K562 (cell line): ENCODE results near the gene TOR1A. TPM values are rescaled to one million over a fixed set of nuclear protein-coding genes. Genes with fewer than 3 reads are reported as not detected.

Source experiments
- EWSR1 ChIP-seq: fragments of 450-650 bp; IDR thresholded peaks from 2 replicates; pipeline ENCODE4 v1.6.1; 2018; ENCODE audit warnings: borderline replicate concordance, mild to moderate bottlenecking, low read depth, moderate library complexity; ENCODE audit not compliant: partially characterized antibody
- FOXJ3 ChIP-seq: sonication (generic); formaldehyde crosslinking; IDR thresholded peaks from 2 replicates; pipeline ENCODE4 v1.4.0; 2020; ENCODE audit warnings: mild to moderate bottlenecking, missing genetic modification reagents
- HSF4 ChIP-seq: fragments of 250-450 bp; sonication (Bioruptor Pico); IDR thresholded peaks from 2 replicates; pipeline ENCODE4 v2.1.2; 2022; ENCODE audit warnings: mild to moderate bottlenecking, moderate library complexity, borderline replicate concordance
- IRF1 ChIP-seq: sonication (generic); formaldehyde crosslinking; IDR thresholded peaks from 2 replicates; pipeline ENCODE4 v1.8.0; 2022; ENCODE audit warnings: missing genetic modification reagents, mild to moderate bottlenecking, borderline replicate concordance
- NUFIP1 ChIP-seq: fragments of 450-650 bp; IDR thresholded peaks from 2 replicates; pipeline ENCODE4 v1.6.1; 2018; ENCODE audit not compliant: partially characterized antibody
- RBM34 ChIP-seq: fragments of 200-400 bp; formaldehyde crosslinking; IDR thresholded peaks from 2 replicates; pipeline ENCODE4 v1.6.1; 2018; ENCODE audit warnings: low read length, borderline replicate concordance; ENCODE audit not compliant: insufficient read depth
- RFX5 ChIP-seq: IDR thresholded peaks from 2 replicates; pipeline ENCODE4 v1.6.1; 2011; ENCODE audit warnings: low read depth, mild to moderate bottlenecking, improper control_type of control experiment, low read length
- SRSF7 ChIP-seq: fragments of 200-400 bp; formaldehyde crosslinking; optimal IDR thresholded peaks from 2 replicates; pipeline ENCODE3; 2017; ENCODE audit warnings: mild to moderate bottlenecking, low read depth, low read length
- ZBTB34 ChIP-seq: fragments of 250-450 bp; sonication (Bioruptor Pico); IDR thresholded peaks from 2 replicates; pipeline ENCODE4 v1.8.0; 2021; ENCODE audit warnings: mild to moderate bottlenecking, moderate library complexity
- polyA plus RNA-seq, 8 experiments: library from polyadenylated mRNA; depleted of rRNA in 4 of 8; stranded (reverse) in 5 of 8; unstranded in 3 of 8; fragments of >200 nt; fragmentation: Nextera tagmentation in 2 of 8; fragmentation: Illumina TruSeq in 1 of 8; extraction: Ambion mirVana in 2 of 8; extraction: Trizol in 1 of 8; gene quantifications; 2 replicates each; pipeline versions ENCODE4 v1.2.1 to v1.2.3, GENCODE V29; 2011 to 2014; ENCODE audit warnings: inconsistent platforms in 1 of 8, missing spikeins in 1 of 8
- total RNA-seq, 7 experiments: library from RNA; depleted of rRNA in 6 of 7; stranded (reverse); fragments of >200 nt in 6 of 7; fragmentation: Illumina TruSeq in 2 of 7; extraction: Trizol in 2 of 7; gene quantifications; 2 replicates each; pipeline versions ENCODE4 v1.2.1 to v1.2.3, GENCODE V29; 2011 to 2021; ENCODE audit warnings: low replicate concordance in 1 of 7
- TF ChIP-seq, protein P1 (sequence below): fragments of 200-800 bp; sonication (Bioruptor generic); IDR thresholded peaks from 2 replicates; pipeline ENCODE4 v1.6.1; 2017; ENCODE audit warnings: missing genetic modification characterization, missing compliant biosample characterization
- TF ChIP-seq, protein P2 (sequence below): fragments of 450-650 bp; formaldehyde crosslinking; IDR thresholded peaks from 2 replicates; pipeline ENCODE4 v1.4.0; 2022; ENCODE audit warnings: mild to moderate bottlenecking, moderate library complexity
- TF ChIP-seq, protein P3 (sequence below): fragments of 250-450 bp; sonication (Bioruptor Pico); IDR thresholded peaks from 2 replicates; pipeline ENCODE4 v1.5.0; 2020; ENCODE audit warnings: mild to moderate bottlenecking, borderline replicate concordance
- TF ChIP-seq, protein P4 (sequence below): fragments of 450-650 bp; IDR thresholded peaks from 2 replicates; pipeline ENCODE4 v1.7.1; 2018; ENCODE audit warnings: mild to moderate bottlenecking, low read depth; ENCODE audit not compliant: partially characterized antibody
- TF ChIP-seq, protein P5 (sequence below): fragments of 450-650 bp; IDR thresholded peaks from 2 replicates; pipeline ENCODE4 v1.6.1; 2016

Gene TOR1A
- total and polyA plus RNA-seq, 9 of the 15 experiments (the other 6 are each of a cell fraction or from before 2014, with no cell fraction given): 4.5 to 85.8 (median 51.3) TPM

- TF ChIP-seq, protein P1, sequence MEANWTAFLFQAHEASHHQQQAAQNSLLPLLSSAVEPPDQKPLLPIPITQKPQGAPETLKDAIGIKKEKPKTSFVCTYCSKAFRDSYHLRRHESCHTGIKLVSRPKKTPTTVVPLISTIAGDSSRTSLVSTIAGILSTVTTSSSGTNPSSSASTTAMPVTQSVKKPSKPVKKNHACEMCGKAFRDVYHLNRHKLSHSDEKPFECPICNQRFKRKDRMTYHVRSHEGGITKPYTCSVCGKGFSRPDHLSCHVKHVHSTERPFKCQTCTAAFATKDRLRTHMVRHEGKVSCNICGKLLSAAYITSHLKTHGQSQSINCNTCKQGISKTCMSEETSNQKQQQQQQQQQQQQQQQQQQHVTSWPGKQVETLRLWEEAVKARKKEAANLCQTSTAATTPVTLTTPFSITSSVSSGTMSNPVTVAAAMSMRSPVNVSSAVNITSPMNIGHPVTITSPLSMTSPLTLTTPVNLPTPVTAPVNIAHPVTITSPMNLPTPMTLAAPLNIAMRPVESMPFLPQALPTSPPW (CRISPR knock-in tag): peak; percentile 79
- TF ChIP-seq FOXJ3 (CRISPR knock-in tag) (no peak), RFX5 (no peak), RBM34 (no peak), IRF1 (CRISPR knock-in tag) (no peak), HSF4 (CRISPR knock-in tag) (no peak), NUFIP1 (peak; percentile 60), SRSF7 (no peak), ZBTB34 (CRISPR knock-in tag) (no peak), EWSR1 (no peak)
- TF ChIP-seq, protein P2, sequence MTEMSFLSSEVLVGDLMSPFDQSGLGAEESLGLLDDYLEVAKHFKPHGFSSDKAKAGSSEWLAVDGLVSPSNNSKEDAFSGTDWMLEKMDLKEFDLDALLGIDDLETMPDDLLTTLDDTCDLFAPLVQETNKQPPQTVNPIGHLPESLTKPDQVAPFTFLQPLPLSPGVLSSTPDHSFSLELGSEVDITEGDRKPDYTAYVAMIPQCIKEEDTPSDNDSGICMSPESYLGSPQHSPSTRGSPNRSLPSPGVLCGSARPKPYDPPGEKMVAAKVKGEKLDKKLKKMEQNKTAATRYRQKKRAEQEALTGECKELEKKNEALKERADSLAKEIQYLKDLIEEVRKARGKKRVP: no peak; the same call in 1 of the 2 replicates
- TF ChIP-seq, protein P3, sequence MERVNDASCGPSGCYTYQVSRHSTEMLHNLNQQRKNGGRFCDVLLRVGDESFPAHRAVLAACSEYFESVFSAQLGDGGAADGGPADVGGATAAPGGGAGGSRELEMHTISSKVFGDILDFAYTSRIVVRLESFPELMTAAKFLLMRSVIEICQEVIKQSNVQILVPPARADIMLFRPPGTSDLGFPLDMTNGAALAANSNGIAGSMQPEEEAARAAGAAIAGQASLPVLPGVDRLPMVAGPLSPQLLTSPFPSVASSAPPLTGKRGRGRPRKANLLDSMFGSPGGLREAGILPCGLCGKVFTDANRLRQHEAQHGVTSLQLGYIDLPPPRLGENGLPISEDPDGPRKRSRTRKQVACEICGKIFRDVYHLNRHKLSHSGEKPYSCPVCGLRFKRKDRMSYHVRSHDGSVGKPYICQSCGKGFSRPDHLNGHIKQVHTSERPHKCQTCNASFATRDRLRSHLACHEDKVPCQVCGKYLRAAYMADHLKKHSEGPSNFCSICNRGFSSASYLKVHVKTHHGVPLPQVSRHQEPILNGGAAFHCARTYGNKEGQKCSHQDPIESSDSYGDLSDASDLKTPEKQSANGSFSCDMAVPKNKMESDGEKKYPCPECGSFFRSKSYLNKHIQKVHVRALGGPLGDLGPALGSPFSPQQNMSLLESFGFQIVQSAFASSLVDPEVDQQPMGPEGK (CRISPR knock-in tag): no peak
- TF ChIP-seq, protein P4, sequence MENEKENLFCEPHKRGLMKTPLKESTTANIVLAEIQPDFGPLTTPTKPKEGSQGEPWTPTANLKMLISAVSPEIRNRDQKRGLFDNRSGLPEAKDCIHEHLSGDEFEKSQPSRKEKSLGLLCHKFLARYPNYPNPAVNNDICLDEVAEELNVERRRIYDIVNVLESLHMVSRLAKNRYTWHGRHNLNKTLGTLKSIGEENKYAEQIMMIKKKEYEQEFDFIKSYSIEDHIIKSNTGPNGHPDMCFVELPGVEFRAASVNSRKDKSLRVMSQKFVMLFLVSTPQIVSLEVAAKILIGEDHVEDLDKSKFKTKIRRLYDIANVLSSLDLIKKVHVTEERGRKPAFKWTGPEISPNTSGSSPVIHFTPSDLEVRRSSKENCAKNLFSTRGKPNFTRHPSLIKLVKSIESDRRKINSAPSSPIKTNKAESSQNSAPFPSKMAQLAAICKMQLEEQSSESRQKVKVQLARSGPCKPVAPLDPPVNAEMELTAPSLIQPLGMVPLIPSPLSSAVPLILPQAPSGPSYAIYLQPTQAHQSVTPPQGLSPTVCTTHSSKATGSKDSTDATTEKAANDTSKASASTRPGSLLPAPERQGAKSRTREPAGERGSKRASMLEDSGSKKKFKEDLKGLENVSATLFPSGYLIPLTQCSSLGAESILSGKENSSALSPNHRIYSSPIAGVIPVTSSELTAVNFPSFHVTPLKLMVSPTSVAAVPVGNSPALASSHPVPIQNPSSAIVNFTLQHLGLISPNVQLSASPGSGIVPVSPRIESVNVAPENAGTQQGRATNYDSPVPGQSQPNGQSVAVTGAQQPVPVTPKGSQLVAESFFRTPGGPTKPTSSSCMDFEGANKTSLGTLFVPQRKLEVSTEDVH: peak; percentile 91
- TF ChIP-seq, protein P5, sequence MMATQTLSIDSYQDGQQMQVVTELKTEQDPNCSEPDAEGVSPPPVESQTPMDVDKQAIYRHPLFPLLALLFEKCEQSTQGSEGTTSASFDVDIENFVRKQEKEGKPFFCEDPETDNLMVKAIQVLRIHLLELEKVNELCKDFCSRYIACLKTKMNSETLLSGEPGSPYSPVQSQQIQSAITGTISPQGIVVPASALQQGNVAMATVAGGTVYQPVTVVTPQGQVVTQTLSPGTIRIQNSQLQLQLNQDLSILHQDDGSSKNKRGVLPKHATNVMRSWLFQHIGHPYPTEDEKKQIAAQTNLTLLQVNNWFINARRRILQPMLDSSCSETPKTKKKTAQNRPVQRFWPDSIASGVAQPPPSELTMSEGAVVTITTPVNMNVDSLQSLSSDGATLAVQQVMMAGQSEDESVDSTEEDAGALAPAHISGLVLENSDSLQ: peak; percentile 18; the same call in 1 of the 2 replicates
Measured at GRCh38 chr9:129823935-129824601, at the start of gene TOR1A (continued).
